ENCODE results near the gene NUDT8. TPM values are rescaled to one million over a fixed set of nuclear protein-coding genes. Genes with fewer than 3 reads are reported as not detected.
A peak's percentile ranks its signal among the peaks of the same experiment; 100 is the strongest.

The NUDT8 gene
- total and polyA plus RNA-seq, 10 of the 15 experiments (the other 5 are each of a cell fraction or from before 2014, with no cell fraction given): 0.32 to 18.2 (median 9.8) TPM

- H3K79me2 ChIP-seq (ENCODE audit: control insufficient read depth, insufficient read depth, low read length): peaks cover 16% of the 10 kb centered on the region
- TF ChIP-seq HDGF (IDR thresholded peaks at IDR 0.05) (no peak), JUND (IDR thresholded peaks at IDR 0.05; ENCODE audit: low read depth, low read length) (no peak), POU2F2 (IDR thresholded peaks at IDR 0.05; ENCODE audit: borderline replicate concordance, low read depth, low read length) (no peak), STAT3 (IDR thresholded peaks at IDR 0.05; ENCODE audit: low read depth, low read length) (no peak), EP300 (IDR thresholded peaks at IDR 0.05; ENCODE audit: borderline replicate concordance in 1 of 2, control insufficient read depth in 1 of 2, low read depth in 2 of 2, low read length in 2 of 2) (no peak)
- TF ChIP-seq, protein P1, sequence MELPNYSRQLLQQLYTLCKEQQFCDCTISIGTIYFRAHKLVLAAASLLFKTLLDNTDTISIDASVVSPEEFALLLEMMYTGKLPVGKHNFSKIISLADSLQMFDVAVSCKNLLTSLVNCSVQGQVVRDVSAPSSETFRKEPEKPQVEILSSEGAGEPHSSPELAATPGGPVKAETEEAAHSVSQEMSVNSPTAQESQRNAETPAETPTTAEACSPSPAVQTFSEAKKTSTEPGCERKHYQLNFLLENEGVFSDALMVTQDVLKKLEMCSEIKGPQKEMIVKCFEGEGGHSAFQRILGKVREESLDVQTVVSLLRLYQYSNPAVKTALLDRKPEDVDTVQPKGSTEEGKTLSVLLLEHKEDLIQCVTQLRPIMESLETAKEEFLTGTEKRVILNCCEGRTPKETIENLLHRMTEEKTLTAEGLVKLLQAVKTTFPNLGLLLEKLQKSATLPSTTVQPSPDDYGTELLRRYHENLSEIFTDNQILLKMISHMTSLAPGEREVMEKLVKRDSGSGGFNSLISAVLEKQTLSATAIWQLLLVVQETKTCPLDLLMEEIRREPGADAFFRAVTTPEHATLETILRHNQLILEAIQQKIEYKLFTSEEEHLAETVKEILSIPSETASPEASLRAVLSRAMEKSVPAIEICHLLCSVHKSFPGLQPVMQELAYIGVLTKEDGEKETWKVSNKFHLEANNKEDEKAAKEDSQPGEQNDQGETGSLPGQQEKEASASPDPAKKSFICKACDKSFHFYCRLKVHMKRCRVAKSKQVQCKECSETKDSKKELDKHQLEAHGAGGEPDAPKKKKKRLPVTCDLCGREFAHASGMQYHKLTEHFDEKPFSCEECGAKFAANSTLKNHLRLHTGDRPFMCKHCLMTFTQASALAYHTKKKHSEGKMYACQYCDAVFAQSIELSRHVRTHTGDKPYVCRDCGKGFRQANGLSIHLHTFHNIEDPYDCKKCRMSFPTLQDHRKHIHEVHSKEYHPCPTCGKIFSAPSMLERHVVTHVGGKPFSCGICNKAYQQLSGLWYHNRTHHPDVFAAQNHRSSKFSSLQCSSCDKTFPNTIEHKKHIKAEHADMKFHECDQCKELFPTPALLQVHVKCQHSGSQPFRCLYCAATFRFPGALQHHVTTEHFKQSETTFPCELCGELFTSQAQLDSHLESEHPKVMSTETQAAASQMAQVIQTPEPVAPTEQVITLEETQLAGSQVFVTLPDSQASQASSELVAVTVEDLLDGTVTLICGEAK (IDR thresholded peaks at IDR 0.05; ENCODE audit: borderline replicate concordance): no peak
- H3K4me1 ChIP-seq (ENCODE audit: control insufficient read depth, insufficient read depth, low read length): peaks cover 17% of the 10 kb centered on the region
- H2AFZ ChIP-seq (ENCODE audit: control insufficient read depth, low read depth, low read length): peak overlapping the region; percentile 94
- in situ Hi-C loops (cut with MboI) (no loop called here), intact Hi-C loops (cut with micrococcal nuclease; ENCODE audit: unreplicated experiment) (loop anchor here (2.0 kb wide), 1 partner anchor 17 kb away; no protein-coding TSS in a partner anchor)
- no peaks in the 10 kb centered on the region for H3K27me3 ChIP-seq (replicated peaks in 1 of 2; ENCODE audit: control insufficient read depth in 2 of 2, insufficient read depth in 2 of 2, low read length in 1 of 2)
- WGBS (ENCODE audit: insufficient coverage, insufficient replicate concordance, low lambda C conversion rate, missing lambda C conversion rate): 43% methylated on average over 16 of the region's 17 CpGs
- no peaks in the 10 kb centered on the region for H3K9me3 ChIP-seq (replicated peaks; ENCODE audit: control insufficient read depth, insufficient read depth, low read length)
- ATAC-seq: no peak
- H3K36me3 ChIP-seq (ENCODE audit: control insufficient read depth in 2 of 2, insufficient read depth in 2 of 2, low read length in 1 of 2): peaks cover 6% of the 10 kb centered on the region in 2 experiments; a peak in 2 of 4 replicates
- CTCF ChIA-PET: interaction anchor here (1.1 to 1.5 kb wide), 2 partner anchors 23 to 235 kb away, joined by 3 to 7 read pairs; partner anchors contain the start of gene GSTP1
- no peak for FAIRE-seq
- peak overlapping the region; percentile 91 for H3K4me2 ChIP-seq (ENCODE audit: control insufficient read depth, insufficient read depth)
- no peaks in the 10 kb centered on the region for H4K20me1 ChIP-seq (ENCODE audit: control insufficient read depth, insufficient read depth)
- H3K9ac ChIP-seq (ENCODE audit: control insufficient read depth, insufficient read depth, low read length): peak overlapping the region; percentile 55; the same call in 1 of the 2 replicates
- RAD21 ChIA-PET (ENCODE audit: unreplicated experiment): interaction anchor here (1.2 kb wide), 1 partner anchor 21 kb away, joined by 4 read pairs; no protein-coding TSS in a partner anchor
- no TSS peak for BruUV-seq (replicated peaks)
- POLR2A ChIA-PET: interaction anchor here (1.0 kb wide), 1 partner anchor 15 kb away, joined by 4 read pairs; no protein-coding TSS in a partner anchor
- 0 out of 2 replicates have a peak overlapping the region, but pooled peaks have one; percentile 68 for H3K27ac ChIP-seq (ENCODE audit: control insufficient read depth, insufficient read depth)
- no peak for DNase-seq (ENCODE audit: low read depth, low spot score)
- peak overlapping the region; percentile 67 for H3K4me3 ChIP-seq
- SMC1A ChIA-PET (ENCODE audit: uncharacterized antibody, unreplicated experiment): interaction anchor here (1.4 kb wide), 1 partner anchor 10 kb away, joined by 4 read pairs; no protein-coding TSS in a partner anchor
These were observed 23.6 kb downstream of the NUDT8 start for GRCh38 chr11:67606093-67606491.
